ENCODE measurements around the gene MYEOV. TPM values are rescaled to one million over a fixed set of nuclear protein-coding genes. Genes with fewer than 3 reads are reported as not detected.

MYEOV gene
- total and polyA plus RNA-seq, 9 donors = 0.12 to 0.79 (median 0.53) TPM; not detected in 3

DNA sequence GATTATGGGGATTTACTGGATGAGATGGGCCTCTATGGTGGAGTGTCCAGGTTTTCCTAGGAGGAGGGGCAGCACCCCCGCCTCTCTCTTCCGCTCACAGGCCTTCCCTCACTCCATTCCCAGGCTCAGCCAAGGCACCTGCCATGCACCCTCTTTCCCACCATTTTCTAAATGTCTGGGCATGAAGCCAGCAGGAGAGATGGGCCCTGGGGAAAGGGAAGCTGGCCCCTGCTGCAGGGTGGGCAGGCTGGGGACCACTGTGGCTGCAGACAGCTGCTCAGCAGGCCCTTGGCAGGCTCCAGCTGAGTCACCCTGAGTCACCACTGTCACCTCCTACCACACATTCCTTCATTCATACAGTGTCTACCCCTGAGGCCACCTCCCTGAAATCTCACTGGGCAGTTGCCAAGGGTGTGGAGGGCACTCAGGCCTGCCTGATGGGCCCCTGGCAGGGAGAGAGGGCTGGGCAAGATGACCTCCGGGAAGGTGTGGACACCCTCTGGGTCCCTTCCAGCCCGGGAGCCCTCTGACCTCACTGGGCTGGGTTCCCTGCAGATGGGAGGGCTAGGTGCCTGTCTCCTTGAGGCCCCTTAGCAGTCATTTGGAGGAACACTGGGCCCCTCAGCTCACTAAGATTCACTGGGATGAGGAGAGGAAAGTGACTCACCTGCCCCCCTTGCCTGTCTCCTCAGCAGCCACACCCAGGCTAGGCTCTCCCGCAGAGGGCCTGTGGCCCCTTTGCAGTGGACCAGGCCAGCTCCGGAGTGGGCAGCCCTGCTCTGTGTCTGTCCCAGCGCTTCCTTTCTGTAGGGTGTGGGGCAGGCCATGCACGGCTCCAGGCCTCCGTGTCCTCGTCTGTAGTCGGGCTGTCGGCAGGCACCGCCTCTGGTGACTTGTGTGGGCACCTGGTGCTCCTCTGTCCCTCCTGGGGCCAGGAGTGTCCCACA lies 7.8 kb downstream of the MYEOV start:
- H3K4me3 ChIP-seq = no peak overlapping the region
- intact Hi-C loops (cut with DNase I) = no loop called here
- WGBS, 3 donors = 85 to 89% (median 88%) methylated on average over 13 of the region's 13 CpGs
- DNase-seq = no peak
- no peaks in the 10 kb centered on the region for H3K9me3 ChIP-seq
- no peak for TF ChIP-seq POLR2A (IDR thresholded peaks at IDR 0.05)
- TF ChIP-seq, protein P1, sequence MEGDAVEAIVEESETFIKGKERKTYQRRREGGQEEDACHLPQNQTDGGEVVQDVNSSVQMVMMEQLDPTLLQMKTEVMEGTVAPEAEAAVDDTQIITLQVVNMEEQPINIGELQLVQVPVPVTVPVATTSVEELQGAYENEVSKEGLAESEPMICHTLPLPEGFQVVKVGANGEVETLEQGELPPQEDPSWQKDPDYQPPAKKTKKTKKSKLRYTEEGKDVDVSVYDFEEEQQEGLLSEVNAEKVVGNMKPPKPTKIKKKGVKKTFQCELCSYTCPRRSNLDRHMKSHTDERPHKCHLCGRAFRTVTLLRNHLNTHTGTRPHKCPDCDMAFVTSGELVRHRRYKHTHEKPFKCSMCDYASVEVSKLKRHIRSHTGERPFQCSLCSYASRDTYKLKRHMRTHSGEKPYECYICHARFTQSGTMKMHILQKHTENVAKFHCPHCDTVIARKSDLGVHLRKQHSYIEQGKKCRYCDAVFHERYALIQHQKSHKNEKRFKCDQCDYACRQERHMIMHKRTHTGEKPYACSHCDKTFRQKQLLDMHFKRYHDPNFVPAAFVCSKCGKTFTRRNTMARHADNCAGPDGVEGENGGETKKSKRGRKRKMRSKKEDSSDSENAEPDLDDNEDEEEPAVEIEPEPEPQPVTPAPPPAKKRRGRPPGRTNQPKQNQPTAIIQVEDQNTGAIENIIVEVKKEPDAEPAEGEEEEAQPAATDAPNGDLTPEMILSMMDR (IDR thresholded peaks at IDR 0.05) = no peak
- TF ChIP-seq EP300 (IDR thresholded peaks at IDR 0.05) = no peak
- H3K27ac ChIP-seq = no peak overlapping the region
- H3K27me3 ChIP-seq = no peaks in the 10 kb centered on the region
- no peaks in the 10 kb centered on the region for H3K4me1 ChIP-seq (ENCODE audit: insufficient read depth)
- no peaks in the 10 kb centered on the region for H3K36me3 ChIP-seq

DNA sequence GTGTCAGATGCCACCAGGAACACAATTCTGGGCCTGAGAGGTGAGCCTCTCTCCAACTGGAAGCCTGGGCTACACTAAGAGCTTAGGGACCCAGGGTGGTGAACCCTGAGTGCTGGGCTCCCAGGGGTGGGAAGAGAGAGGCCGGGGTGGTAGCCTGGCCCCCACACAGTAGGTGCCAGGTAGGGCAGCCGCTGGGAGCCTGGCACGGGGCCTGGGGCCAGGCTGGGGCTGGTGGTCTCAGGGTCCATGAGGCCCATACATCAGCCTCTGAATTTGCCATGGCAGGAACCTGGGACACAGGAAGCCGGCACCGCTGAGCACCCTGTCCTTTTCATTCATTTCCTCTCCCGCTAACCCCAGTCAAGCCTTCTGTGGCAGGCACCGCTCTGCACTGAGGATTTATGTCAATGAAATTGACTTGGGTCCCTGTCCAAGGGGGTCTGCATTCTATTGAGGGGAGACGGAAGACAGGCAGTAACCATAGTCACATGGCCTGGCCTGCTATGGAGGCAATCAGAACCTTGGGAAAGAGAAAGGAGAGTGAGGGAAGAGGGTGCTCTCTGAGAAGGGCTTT lies 8.6 kb downstream of the MYEOV start:
- Histone ChIP-seq H3K27ac (no peak overlapping the region), H3K4me1 (ENCODE audit: insufficient read depth) (no peaks in the 10 kb centered on the region), H3K36me3 (no peaks in the 10 kb centered on the region), H3K4me3 (no peak overlapping the region), H3K27me3 (no peaks in the 10 kb centered on the region), H3K9me3 (no peaks in the 10 kb centered on the region)
- no peak for DNase-seq
- WGBS, 3 donors = 87 to 96% (median 94%) methylated on average over 8 of the region's 8 CpGs
- intact Hi-C loops (cut with DNase I) = no loop called here
- TF ChIP-seq, protein P1 (IDR thresholded peaks at IDR 0.05) = no peak

DNA sequence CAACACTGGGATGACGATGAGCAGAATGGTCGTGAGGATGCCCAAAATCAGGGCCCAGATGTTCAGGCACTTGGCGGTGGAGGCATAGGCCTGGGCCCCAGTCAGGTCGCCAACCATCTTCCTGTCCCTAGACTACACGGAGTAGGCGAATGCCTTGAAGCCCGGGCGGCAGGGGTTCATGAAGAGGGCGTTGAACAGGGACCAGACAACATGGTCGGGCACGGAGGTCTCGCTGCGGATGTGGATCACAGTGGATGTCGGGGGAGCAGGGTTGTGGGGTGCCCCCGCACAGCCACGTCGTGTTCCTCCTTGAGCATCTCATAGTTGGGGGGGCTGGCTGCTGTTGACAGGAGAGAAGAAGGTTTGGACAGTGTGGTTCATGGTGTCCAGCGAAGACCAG lies 9.5 kb downstream of the MYEOV start:
- TF ChIP-seq EP300 (IDR thresholded peaks at IDR 0.05) (no peak), POLR2A (IDR thresholded peaks at IDR 0.05) (no peak)
- TF ChIP-seq, protein P1 (IDR thresholded peaks at IDR 0.05) = no peak
- Histone ChIP-seq H3K9me3 (no peaks in the 10 kb centered on the region), H3K27ac (no peak overlapping the region), H3K27me3 (no peaks in the 10 kb centered on the region), H3K4me3 (no peak overlapping the region), H3K4me1 (ENCODE audit: insufficient read depth) (no peaks in the 10 kb centered on the region), H3K36me3 (no peaks in the 10 kb centered on the region)
- 94 to 97% (median 96%) methylated on average over 18 of the region's 18 CpGs for WGBS, 3 donors
- DNase-seq = no peak
- intact Hi-C loops (cut with DNase I) = no loop called here

DNA sequence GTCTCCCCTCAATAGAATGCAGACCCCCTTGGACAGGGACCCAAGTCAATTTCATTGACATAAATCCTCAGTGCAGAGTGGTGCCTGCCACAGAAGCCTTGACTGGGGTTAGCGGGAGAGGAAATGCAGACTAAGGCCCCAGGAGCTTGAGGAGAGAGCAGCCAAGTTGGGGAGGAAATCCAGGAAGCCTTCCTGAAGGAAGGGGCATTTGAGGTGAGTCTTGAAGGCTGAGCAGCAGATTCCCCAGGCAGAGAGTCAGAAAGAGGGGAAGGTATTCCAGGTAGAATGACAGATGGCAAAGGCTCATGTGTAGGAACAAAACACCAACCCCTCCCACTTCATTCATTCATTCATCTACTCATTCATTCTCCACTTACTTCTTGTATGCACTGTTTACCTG lies 10.3 kb downstream of the MYEOV start:
- intact Hi-C loops (cut with DNase I) = no loop called here
- TF ChIP-seq, protein P1 (IDR thresholded peaks at IDR 0.05) = no peak
- TF ChIP-seq EP300 (IDR thresholded peaks at IDR 0.05) (no peak), POLR2A (IDR thresholded peaks at IDR 0.05) (no peak)

More for the DNA sequence above, 10.3 kb downstream of the MYEOV start:
- Histone ChIP-seq H3K36me3 (no peaks in the 10 kb centered on the region), H3K27ac (no peak overlapping the region), H3K27me3 (no peaks in the 10 kb centered on the region), H3K9me3 (no peaks in the 10 kb centered on the region), H3K4me1 (ENCODE audit: insufficient read depth) (no peaks in the 10 kb centered on the region), H3K4me3 (no peak overlapping the region)
- WGBS, 3 donors = 80 to 84% (median 81%) methylated on average over 1 of the region's 1 CpG
- no peak for DNase-seq
